Measurements from ENCODE around the gene TRPM8. TPM values are rescaled to one million over a fixed set of nuclear protein-coding genes. Genes with fewer than 3 reads are reported as not detected.

Gene TRPM8
- total RNA-seq, 1 experiment from 2014 or later: 0.03 TPM

DNA sequence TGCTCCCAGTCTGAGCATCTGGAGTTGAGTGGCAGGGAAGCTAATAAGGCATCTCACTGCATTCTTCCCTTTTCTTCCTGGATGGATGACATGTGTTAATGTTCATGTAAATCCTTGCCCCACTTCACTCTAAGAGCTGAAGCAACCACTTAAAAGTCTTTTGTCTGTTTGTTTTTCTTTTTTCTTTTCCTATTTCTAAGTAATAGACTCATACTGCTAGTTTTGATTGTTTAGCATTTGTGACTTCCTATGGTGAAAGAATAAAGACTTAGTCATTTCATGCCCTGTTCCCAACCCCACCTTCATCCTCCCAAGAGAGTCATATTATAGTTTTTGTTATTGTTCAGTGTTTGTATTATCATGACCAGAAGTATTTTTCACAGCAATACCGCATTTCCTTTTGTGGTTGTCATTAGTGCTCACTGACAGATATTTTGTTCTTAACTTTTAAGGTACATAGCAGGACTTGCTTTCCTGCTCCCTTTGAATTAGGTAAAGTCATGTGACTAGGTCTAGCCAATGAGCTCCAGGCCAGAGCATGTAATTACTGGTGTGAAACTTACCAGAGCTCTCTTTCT lies 115.2 kb downstream of the TRPM8 start:
- peaks cover 14% of the 10 kb centered on the region for H3K4me1 ChIP-seq (replicated peaks)
- H3K36me3 ChIP-seq: no peaks in the 10 kb centered on the region
- no peak overlapping the region for H3K4me3 ChIP-seq
- H3K9me3 ChIP-seq (replicated peaks): peaks cover 27% of the 10 kb centered on the region
- peak in 1 of 2 experiments; percentile 87 for DNase-seq (ENCODE audit: low read depth in 1 of 2, low spot score in 2 of 2)
- peaks cover 58% of the 10 kb centered on the region for H3K27me3 ChIP-seq (replicated peaks)
- no peak overlapping the region for H3K27ac ChIP-seq

DNA sequence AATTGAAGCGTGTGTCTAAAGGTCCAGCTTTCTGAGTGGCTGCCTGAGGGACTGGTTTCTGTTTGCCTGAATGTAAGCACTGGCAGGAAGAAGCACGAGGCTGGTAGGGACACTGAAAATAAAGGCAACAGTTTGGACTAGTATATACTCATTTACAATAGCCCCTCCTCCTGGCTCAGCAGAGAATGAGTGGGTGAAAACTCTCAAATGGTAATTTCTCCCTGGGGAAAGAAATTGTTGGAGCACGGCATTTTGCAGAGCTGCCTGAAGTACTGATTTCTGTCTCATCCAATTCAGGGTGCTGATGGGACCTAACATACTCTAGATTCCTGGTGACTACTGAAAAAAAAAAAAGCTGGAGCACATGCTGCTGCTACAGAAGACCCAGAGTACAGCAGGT lies 116.0 kb downstream of the TRPM8 start:
- no peaks in the 10 kb centered on the region for H3K36me3 ChIP-seq
- peaks cover 14% of the 10 kb centered on the region for H3K4me1 ChIP-seq (replicated peaks)
- peaks cover 53% of the 10 kb centered on the region for H3K27me3 ChIP-seq (replicated peaks)
- H3K9me3 ChIP-seq (replicated peaks): peaks cover 27% of the 10 kb centered on the region
- no peak overlapping the region for H3K27ac ChIP-seq
- DNase-seq (ENCODE audit: low read depth in 1 of 2, low spot score in 2 of 2): no peak
- H3K4me3 ChIP-seq: no peak overlapping the region

DNA sequence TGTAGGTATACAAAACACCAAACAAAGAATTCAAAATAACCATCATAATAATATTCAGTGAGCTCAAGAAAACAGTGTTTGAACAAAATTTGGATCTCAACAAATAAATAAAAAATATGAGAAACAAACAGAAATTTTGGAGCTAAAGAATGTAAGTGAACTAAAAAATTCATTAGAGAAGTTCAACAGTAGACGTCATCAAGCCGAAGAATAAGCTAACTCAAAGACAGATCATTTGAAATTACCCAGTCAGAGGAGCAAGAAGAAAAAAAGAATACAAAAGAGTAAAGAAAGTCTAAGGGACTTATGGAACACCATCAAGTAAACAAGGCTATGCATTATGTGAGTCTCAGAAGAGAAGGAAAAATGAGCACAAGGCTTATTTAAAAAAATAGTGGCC lies 116.7 kb downstream of the TRPM8 start:
- H3K27me3 ChIP-seq (replicated peaks): peaks cover 48% of the 10 kb centered on the region
- H3K4me1 ChIP-seq (replicated peaks): peaks cover 14% of the 10 kb centered on the region
- no peak overlapping the region for H3K4me3 ChIP-seq
- H3K9me3 ChIP-seq (replicated peaks): peaks cover 27% of the 10 kb centered on the region
- no peaks in the 10 kb centered on the region for H3K36me3 ChIP-seq
- H3K27ac ChIP-seq: no peak overlapping the region
- DNase-seq (ENCODE audit: low read depth in 1 of 2, low spot score in 2 of 2): no peak

DNA sequence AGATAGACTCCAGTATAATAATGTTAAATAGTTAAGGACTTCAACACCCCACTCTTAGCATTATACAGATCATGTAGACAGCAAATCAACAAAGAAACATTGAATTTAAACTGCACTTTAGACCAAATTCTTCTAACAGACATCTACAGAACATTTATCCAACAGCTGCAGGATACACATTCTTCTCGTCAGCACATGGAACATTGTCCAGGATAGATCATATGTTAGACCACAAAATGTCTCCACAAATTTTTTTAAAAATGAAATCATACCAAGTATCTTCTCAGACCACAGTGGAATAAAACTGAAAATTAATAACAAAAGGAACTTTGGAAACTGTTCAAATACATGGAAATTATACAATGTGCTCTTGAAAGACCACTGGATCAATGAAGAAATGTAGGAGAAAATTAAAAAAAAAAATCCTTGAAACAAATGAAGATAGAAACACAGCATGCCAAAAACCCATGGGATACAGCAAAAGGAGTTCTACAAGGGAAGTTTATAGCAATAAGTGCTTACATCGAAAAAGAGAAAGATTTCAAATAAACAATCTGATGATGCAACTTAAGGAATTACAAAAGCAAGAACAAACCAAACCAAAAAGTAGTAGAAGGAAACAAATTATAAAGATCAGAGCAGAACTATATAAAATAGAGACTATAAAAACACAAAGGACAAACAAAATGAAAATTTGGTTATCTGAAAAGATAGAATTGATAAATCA lies 121.1 kb downstream of the TRPM8 start:
- Histone ChIP-seq H3K4me3 (no peak overlapping the region), H3K27ac (no peak overlapping the region), H3K27me3 (replicated peaks) (peaks cover 35% of the 10 kb centered on the region), H3K4me1 (replicated peaks) (no peaks in the 10 kb centered on the region; the same call in 1 of the 2 replicates), H3K9me3 (replicated peaks) (peaks cover 20% of the 10 kb centered on the region), H3K36me3 (no peaks in the 10 kb centered on the region)
- DNase-seq (ENCODE audit: low read depth in 1 of 2, low spot score in 2 of 2): no peak

DNA sequence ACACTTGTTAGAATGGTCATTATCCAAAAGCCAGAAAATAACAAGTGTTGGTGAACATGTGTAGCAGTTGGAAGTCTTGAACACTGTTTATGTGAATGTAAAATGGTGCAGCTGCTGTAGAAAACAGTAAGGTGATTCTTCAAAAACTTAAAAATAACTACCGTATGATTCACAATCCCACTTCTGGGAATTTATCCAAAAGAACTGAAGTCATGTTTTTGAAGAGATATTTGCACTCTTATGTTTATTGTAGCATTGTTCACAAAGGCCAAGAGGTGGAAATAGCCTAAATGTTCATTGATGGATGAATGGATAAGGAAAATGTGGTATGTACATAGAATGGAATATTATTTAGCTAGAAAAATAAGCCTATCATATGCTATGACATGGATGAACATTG lies 127.0 kb downstream of the TRPM8 start:
- Histone ChIP-seq H3K27ac (no peak overlapping the region), H3K9me3 (replicated peaks) (no peaks in the 10 kb centered on the region)
- peak in 1 of 2 experiments; percentile 54 for DNase-seq (ENCODE audit: low read depth in 1 of 2, low spot score in 2 of 2)

DNA sequence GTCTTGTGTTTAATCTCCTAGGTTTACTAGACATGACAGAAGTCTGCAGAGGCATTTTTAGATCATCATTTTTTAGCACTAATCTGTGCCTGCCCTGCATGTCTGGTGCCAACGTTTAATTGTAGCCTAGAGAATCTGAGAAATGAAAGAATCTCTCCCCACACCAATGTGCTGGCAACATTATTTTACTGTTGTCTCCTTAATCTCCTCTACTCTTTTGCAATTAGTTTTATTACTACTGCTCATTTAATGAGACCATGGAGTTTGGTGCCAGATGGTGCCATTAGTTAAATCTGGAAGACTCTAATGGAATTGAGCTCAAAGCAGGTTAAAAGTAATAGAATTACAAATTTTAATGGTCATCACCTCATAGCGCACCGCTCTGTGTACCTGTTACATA lies 129.3 kb downstream of the TRPM8 start:
- no peak for DNase-seq (ENCODE audit: low read depth in 1 of 2, low spot score in 2 of 2)
- H3K36me3 ChIP-seq: no peaks in the 10 kb centered on the region

More for the DNA sequence above, 127.0 kb downstream of the TRPM8 start:
- Histone ChIP-seq H3K27me3 (replicated peaks) (peaks cover 14% of the 10 kb centered on the region), H3K4me1 (replicated peaks) (peaks cover 4% of the 10 kb centered on the region; the same call in 1 of the 2 replicates), H3K4me3 (no peak overlapping the region), H3K36me3 (no peaks in the 10 kb centered on the region)

DNA sequence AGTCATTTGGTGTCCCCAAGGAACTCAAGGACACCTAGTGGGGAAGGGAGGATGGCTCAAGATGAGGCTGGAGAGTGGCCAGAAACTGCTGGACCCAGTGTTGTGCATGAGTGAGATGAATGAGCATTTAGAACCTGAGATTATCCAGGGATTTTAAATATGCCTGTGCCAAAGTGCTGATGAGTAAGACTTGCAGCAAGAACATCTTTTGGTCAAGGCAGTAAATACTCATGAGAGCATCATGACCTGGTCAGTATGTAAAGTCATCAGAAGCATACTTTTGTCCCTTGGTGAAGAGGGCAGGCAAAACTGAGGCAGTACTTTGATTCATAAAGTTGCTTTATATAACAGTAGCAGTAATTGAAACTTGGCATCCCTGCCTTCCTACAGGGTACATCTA lies 130.2 kb downstream of the TRPM8 start:
- no peak for DNase-seq (ENCODE audit: low read depth in 1 of 2, low spot score in 2 of 2)
- H3K4me1 ChIP-seq (replicated peaks): peaks cover 4% of the 10 kb centered on the region; the same call in 1 of the 2 replicates

More for the DNA sequence above, 129.3 kb downstream of the TRPM8 start:
- Histone ChIP-seq H3K9me3 (replicated peaks) (no peaks in the 10 kb centered on the region), H3K27me3 (replicated peaks) (peaks cover 22% of the 10 kb centered on the region), H3K4me3 (no peak overlapping the region), H3K4me1 (replicated peaks) (peaks cover 4% of the 10 kb centered on the region; the same call in 1 of the 2 replicates), H3K27ac (no peak overlapping the region)

DNA sequence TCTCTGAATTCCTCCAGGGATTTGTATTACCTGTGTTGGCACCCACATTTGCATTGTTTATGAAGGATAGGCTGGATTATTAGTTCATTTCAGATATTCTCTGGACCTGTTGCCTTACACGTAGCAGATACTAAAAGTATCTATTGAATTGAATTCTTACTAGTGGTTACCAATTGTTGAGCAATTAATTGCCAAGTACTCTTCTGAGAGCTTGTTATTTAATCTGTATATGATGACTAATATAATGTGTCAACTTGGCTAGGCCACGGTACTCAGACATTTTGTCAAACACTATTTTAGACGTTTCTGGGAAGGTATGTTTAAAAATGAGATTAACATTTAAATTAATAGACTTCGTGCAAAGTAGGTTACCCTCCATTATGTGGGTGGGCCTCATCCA lies 130.9 kb downstream of the TRPM8 start:
- no peak overlapping the region for H3K27ac ChIP-seq
- no peaks in the 10 kb centered on the region for H3K36me3 ChIP-seq
- H3K4me1 ChIP-seq (replicated peaks): peaks cover 4% of the 10 kb centered on the region; the same call in 1 of the 2 replicates
- H3K9me3 ChIP-seq (replicated peaks): no peaks in the 10 kb centered on the region
- no peak overlapping the region for H3K4me3 ChIP-seq
- peaks cover 17% of the 10 kb centered on the region for H3K27me3 ChIP-seq (replicated peaks)
- no peak for DNase-seq (ENCODE audit: low read depth in 1 of 2, low spot score in 2 of 2)

More for the DNA sequence above, 130.2 kb downstream of the TRPM8 start:
- Histone ChIP-seq H3K9me3 (replicated peaks) (no peaks in the 10 kb centered on the region), H3K4me3 (no peak overlapping the region), H3K27me3 (replicated peaks) (peaks cover 20% of the 10 kb centered on the region), H3K27ac (no peak overlapping the region), H3K36me3 (no peaks in the 10 kb centered on the region)

DNA sequence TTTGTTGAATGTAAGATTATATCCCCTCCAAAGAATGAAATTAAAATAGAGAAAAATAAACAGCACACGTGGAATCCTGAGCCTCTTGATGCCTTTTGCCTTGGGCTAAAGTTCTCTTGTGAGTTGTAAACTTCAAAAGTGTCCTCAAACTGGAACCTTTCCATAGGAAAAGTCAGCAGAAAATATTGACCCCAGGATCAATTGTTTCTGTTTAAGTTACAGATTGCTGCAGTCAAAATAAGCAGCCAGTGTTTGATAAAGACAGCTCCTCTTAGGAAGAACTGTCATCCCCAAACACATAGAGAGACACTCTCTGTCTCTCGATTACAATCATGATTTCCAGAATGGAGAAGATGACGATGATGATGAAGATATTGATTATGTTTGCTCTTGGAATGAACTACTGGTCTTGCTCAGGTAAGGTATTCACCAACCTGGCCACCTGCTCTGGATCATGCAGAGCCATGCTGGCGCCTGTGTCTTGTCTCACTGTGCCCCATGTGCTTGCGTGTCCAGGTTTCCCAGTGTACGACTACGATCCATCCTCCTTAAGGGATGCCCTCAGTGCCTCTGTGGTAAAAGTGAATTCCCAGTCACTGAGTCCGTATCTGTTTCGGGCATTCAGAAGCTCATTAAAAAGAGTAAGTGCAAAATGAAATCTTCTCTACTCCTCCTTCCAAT lies 133.4 kb downstream of the TRPM8 start, which contains the start of gene SPP2:
TSS of gene SPP2 (plus strand) at position 248 of the 681 bp plus-strand sequence. CDS start at position 333, 85 bp downstream.
- DNase-seq (ENCODE audit: low read depth in 1 of 2, low spot score in 2 of 2): no peak
- Histone ChIP-seq H3K27me3 (replicated peaks) (peaks cover 17% of the 10 kb centered on the region), H3K27ac (no peak within 1 kb of the TSS), H3K36me3 (no peaks in the 10 kb centered on the region), H3K4me3 (no peak within 1 kb of the TSS), H3K9me3 (replicated peaks) (no peaks in the 10 kb centered on the region), H3K4me1 (replicated peaks) (no peaks in the 10 kb centered on the region)

DNA sequence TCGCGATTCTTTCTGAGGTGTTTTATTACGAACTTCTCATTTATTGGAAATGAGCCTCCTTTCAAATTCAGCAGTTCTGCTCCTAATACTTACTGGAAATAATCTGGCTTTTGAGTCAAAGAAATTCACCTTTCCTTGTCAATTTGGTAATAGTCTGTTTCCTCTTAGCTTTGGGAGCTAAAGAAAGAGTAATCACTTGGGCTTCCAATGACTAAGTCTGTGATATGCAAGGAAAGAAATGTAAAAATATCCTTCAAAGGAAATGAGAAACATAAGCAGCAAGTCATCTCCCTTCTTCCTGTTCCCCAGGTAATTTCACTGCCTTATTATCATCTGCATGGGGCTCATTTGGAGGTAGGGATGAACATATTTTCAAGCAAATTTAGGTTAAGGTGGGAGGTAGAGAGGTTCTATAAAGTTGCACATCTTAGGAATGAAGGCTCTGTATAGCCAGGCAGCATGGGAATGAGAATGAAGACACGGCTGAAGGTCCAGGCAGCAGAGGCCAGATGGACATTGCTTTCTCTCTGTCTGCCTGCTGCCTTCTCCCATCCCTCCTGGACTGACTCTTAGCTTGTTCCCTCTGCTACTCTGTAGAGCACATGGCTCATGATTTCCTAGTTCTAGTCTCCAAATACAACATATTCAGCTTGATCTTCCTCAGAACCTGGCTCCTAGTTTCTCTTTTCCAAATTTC lies 134.3 kb downstream of the TRPM8 start:
- no peaks in the 10 kb centered on the region for H3K36me3 ChIP-seq
- no peak overlapping the region for H3K4me3 ChIP-seq
- H3K27me3 ChIP-seq (replicated peaks): peaks cover 17% of the 10 kb centered on the region
- H3K27ac ChIP-seq: no peak overlapping the region
- no peaks in the 10 kb centered on the region for H3K4me1 ChIP-seq (replicated peaks)
- no peak for DNase-seq (ENCODE audit: low read depth in 1 of 2, low spot score in 2 of 2)
- no peaks in the 10 kb centered on the region for H3K9me3 ChIP-seq (replicated peaks)

DNA sequence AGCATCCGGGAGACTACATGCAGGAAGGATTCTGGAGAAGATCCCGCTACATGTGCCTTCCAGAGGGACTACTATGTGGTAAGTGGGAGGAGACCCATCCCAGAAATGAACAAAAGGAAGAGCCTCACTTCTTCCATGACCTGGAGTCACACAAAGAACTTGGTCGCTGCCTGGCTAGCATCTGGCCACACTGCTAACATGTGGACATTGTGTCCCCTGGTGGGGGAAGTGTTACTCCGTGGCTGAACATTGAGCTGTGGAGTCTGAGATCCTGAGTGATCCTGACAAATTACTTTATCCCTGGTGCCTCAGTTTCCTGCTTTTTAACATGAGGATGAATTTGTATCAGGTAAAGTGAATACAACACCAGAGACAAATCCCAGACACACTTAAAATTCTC lies 141.7 kb downstream of the TRPM8 start:
- no peak for DNase-seq (ENCODE audit: low read depth in 1 of 2, low spot score in 2 of 2)
- Histone ChIP-seq H3K27ac (no peak overlapping the region), H3K4me1 (replicated peaks) (no peaks in the 10 kb centered on the region), H3K36me3 (no peaks in the 10 kb centered on the region), H3K9me3 (replicated peaks) (no peaks in the 10 kb centered on the region), H3K4me3 (no peak overlapping the region), H3K27me3 (replicated peaks) (peaks cover 11% of the 10 kb centered on the region; the same call in 1 of the 2 replicates)

DNA sequence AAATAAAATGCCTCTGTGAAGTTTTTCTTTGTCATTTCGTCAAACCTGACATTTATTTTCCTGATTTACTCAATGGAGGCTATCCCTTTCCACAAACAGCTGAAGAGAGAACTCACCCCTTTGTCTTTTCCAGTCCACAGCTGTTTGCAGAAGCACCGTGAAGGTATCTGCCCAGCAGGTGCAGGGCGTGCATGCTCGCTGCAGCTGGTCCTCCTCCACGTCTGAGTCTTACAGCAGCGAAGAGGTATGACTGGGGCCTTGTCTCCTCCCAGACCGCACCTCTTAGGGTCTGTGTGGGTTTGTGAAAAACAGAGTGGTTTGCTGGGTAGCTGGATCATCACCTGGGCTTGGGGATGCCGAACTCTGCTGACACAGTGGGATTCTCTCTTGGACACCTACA lies 143.1 kb downstream of the TRPM8 start:
- Histone ChIP-seq H3K4me1 (replicated peaks) (no peaks in the 10 kb centered on the region), H3K27me3 (replicated peaks) (peaks cover 11% of the 10 kb centered on the region; the same call in 1 of the 2 replicates), H3K4me3 (no peak overlapping the region), H3K36me3 (no peaks in the 10 kb centered on the region), H3K9me3 (replicated peaks) (no peaks in the 10 kb centered on the region), H3K27ac (no peak overlapping the region)
- no peak for DNase-seq (ENCODE audit: low read depth in 1 of 2, low spot score in 2 of 2)

DNA sequence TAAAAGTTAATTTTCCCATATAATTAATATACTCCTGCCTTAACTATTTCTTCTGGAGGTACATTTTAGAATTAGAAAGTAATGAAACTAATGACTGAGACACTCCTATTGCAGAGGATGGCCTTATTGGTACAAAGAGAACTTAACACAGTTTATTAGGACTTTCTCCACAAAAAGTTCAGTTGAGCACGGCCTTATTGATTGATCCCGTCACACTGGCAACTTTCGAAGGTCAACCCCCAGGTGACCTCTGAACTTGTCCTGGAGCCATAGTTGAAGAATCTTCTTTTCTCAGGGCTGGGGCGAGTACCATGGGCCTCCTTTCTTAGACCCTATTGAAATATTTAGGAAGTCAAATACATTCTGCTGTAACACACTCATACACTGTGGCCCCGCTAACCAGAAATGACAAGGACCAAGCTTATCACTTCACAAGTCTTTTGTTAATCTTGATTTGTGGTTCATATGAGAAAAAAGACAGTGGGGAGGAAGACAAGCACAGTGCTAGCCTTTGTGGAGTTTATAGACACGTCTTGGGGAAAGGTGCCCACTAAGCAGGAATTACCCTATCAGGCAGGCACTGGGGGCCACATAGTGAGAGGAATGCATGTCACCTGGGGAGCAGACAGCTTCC lies 144.6 kb downstream of the TRPM8 start:
- Histone ChIP-seq H3K36me3 (no peaks in the 10 kb centered on the region), H3K4me3 (no peak overlapping the region), H3K4me1 (replicated peaks) (no peaks in the 10 kb centered on the region), H3K9me3 (replicated peaks) (no peaks in the 10 kb centered on the region), H3K27ac (no peak overlapping the region), H3K27me3 (replicated peaks) (peaks cover 11% of the 10 kb centered on the region; the same call in 1 of the 2 replicates)
- no peak for DNase-seq (ENCODE audit: low read depth in 1 of 2, low spot score in 2 of 2)

Measured in SJSA1 (cell line).